GM19397 (cell line): Measurements from ENCODE around the gene CEBPB.
"Not testable (repeated sequence)": the region's sequence is repeated elsewhere in the genome, so short reads cannot be mapped to it uniquely, and the experiment has no call there.

Source experiments
- ATAC-seq: cut with Tn5 transposase; IDR thresholded peaks from one replicate; pipeline ENCODE4 v1.9.1; 2021; ENCODE audit warnings: mild to moderate bottlenecking, moderate library complexity; ENCODE audit not compliant: unreplicated experiment

CEBPB gene

GRCh38 chr20:50192364-50193198 lies 2.0 kb downstream of the CEBPB start:
- ATAC-seq: no peak

GRCh38 chr20:50193199-50193835 lies 2.7 kb downstream of the CEBPB start:
- ATAC-seq: no peak

- no peak for ATAC-seq
These were observed 3.3 kb downstream of the CEBPB start for GRCh38 chr20:50193836-50194421.

GRCh38 chr20:50194422-50194830 lies 3.8 kb downstream of the CEBPB start:
- no peak for ATAC-seq

GRCh38 chr20:50194831-50195523 lies 4.3 kb downstream of the CEBPB start:
- ATAC-seq: no peak

GRCh38 chr20:50195524-50196120 lies 5.0 kb downstream of the CEBPB start:
- ATAC-seq: no peak

- ATAC-seq: no peak
These were observed 5.6 kb downstream of the CEBPB start for GRCh38 chr20:50196248-50196647.

- ATAC-seq: no peak
These were observed 6.3 kb downstream of the CEBPB start for GRCh38 chr20:50196896-50197295.

- no peak for ATAC-seq
These were observed 7.0 kb downstream of the CEBPB start for GRCh38 chr20:50197463-50198179.

- ATAC-seq: no peak
These were observed 7.6 kb downstream of the CEBPB start for GRCh38 chr20:50198180-50198666.

GRCh38 chr20:50198716-50199115 lies 8.1 kb downstream of the CEBPB start:
- ATAC-seq: no peak

- no peak for ATAC-seq
These were observed 9.1 kb downstream of the CEBPB start for GRCh38 chr20:50199703-50200102.

GRCh38 chr20:50200482-50201104 lies 10.0 kb downstream of the CEBPB start:
- no peak for ATAC-seq

GRCh38 chr20:50201710-50202109 lies 11.1 kb downstream of the CEBPB start:
- ATAC-seq: not testable (repeated sequence)

- ATAC-seq: no peak
These were observed 12.0 kb downstream of the CEBPB start for GRCh38 chr20:50202677-50203076.

- ATAC-seq: no peak
These were observed 13.6 kb downstream of the CEBPB start for GRCh38 chr20:50203951-50204937.

- no peak for ATAC-seq
These were observed 16.4 kb downstream of the CEBPB start for GRCh38 chr20:50207026-50207425.

GRCh38 chr20:50208085-50208491 lies 17.5 kb downstream of the CEBPB start:
- ATAC-seq: no peak
